DND-41 (cell line): ENCODE data around the gene KCNMA1.

Source experiments
- ATAC-seq: fragments of 200-7000 bp; cut with Tn5 transposase; 3 replicates; pipeline ENCODE4 v1.9.1; 2021; ENCODE audit warnings: low read depth; ENCODE audit not compliant: insufficient read depth
- DNase-seq: peaks from one replicate; pipeline ENCODE4 v3.0.0-alpha.2; 2020
- H2AFZ ChIP-seq: 2 replicates; pipeline ENCODE4 v1.6.0; 2012; ENCODE audit warnings: low read depth, low read length
- H3K27ac ChIP-seq: 2 replicates; pipeline ENCODE4 v1.5.1; 2012; ENCODE audit warnings: low read length, inconsistent platforms
- H3K27me3 ChIP-seq: fragments of 200-600 bp; sonication (generic); 2 replicates; pipeline ENCODE4 v1.6.0; 2012; ENCODE audit warnings: low read length, mild to moderate bottlenecking, inconsistent platforms; ENCODE audit not compliant: insufficient read depth, poor library complexity
- H3K36me3 ChIP-seq: 2 replicates; pipeline ENCODE4 v1.5.1; 2012; ENCODE audit warnings: low read length, inconsistent platforms; ENCODE audit not compliant: insufficient read depth
- H3K4me1 ChIP-seq: 2 replicates; pipeline ENCODE4 v1.5.1; 2012; ENCODE audit warnings: mild to moderate bottlenecking, low read length; ENCODE audit not compliant: insufficient read depth
- H3K4me2 ChIP-seq: 2 replicates; pipeline ENCODE4 v1.6.0; 2012; ENCODE audit warnings: mild to moderate bottlenecking, moderate library complexity, low read length, inconsistent platforms; ENCODE audit not compliant: insufficient read depth
- H3K4me3 ChIP-seq, 2 experiments: fragments of 200-600 bp in 1 of 2; shearing (Covaris generic) in 1 of 2; 2 replicates each; pipeline ENCODE4 v1.5.1; 2012 to 2016; ENCODE audit warnings: inconsistent platforms in 2 of 2, low read length in 2 of 2, mild to moderate bottlenecking in 2 of 2, low read depth in 1 of 2, moderate library complexity in 1 of 2
- H3K79me2 ChIP-seq: 2 replicates; pipeline ENCODE4 v1.6.0; 2012; ENCODE audit warnings: low read length, inconsistent platforms; ENCODE audit not compliant: insufficient read depth
- H3K9ac ChIP-seq: 2 replicates; pipeline ENCODE4 v1.6.0; 2012; ENCODE audit warnings: low read depth, mild to moderate bottlenecking, inconsistent platforms, low read length, moderate library complexity
- H3K9me3 ChIP-seq: 2 replicates; pipeline ENCODE4 v1.5.1; 2012; ENCODE audit warnings: low read length, moderate library complexity, mild to moderate bottlenecking, inconsistent platforms; ENCODE audit not compliant: insufficient read depth, severe bottlenecking
- H4K20me1 ChIP-seq: 2 replicates; pipeline ENCODE4 v1.6.0; 2012; ENCODE audit warnings: low read length; ENCODE audit not compliant: insufficient read depth
- CTCF ChIP-seq: IDR thresholded peaks from 2 replicates; pipeline ENCODE4 v1.5.1; 2012; ENCODE audit warnings: borderline replicate concordance, low read length, moderate library complexity, mild to moderate bottlenecking; ENCODE audit not compliant: poor library complexity, severe bottlenecking; ENCODE audit errors: extremely low read depth
- EZH2 ChIP-seq: IDR thresholded peaks from 3 replicates; pipeline ENCODE4 v1.6.1; 2012; ENCODE audit warnings: borderline replicate concordance, low read depth, mild to moderate bottlenecking, moderate library complexity, low read length, inconsistent platforms; ENCODE audit not compliant: severe bottlenecking

Gene KCNMA1

GRCh38 chr10:77077316-77077945 is 560.2 kb downstream of the KCNMA1 start:
- Histone ChIP-seq H3K9ac (no peak overlapping the region), H3K36me3 (no peaks in the 10 kb centered on the region), H3K4me1 (no peaks in the 10 kb centered on the region), H3K27me3 (peaks cover 4% of the 10 kb centered on the region), H3K27ac (no peak overlapping the region), H4K20me1 (no peaks in the 10 kb centered on the region), H3K9me3 (no peaks in the 10 kb centered on the region), H3K4me2 (no peak overlapping the region), H3K4me3 (no peak overlapping the region), H3K79me2 (no peaks in the 10 kb centered on the region), H2AFZ (no peak overlapping the region)
- no peak for ATAC-seq
- no peak for DNase-seq
- TF ChIP-seq CTCF (no peak), EZH2 (no peak)

GRCh38 chr10:77075926-77076325 is 561.7 kb downstream of the KCNMA1 start:
- no peak overlapping the region for H2AFZ ChIP-seq
- TF ChIP-seq CTCF: no peak
- no peak for TF ChIP-seq EZH2
- no peak overlapping the region for H3K4me2 ChIP-seq
- H3K27me3 ChIP-seq: peaks cover 4% of the 10 kb centered on the region
- H3K4me1 ChIP-seq: no peaks in the 10 kb centered on the region
- no peak overlapping the region for H3K4me3 ChIP-seq
- H3K27ac ChIP-seq: no peak overlapping the region
- H3K9me3 ChIP-seq: no peaks in the 10 kb centered on the region
- no peak for DNase-seq
- no peak overlapping the region for H3K9ac ChIP-seq
- no peak for ATAC-seq
- H3K79me2 ChIP-seq: no peaks in the 10 kb centered on the region
- no peaks in the 10 kb centered on the region for H4K20me1 ChIP-seq
- H3K36me3 ChIP-seq: no peaks in the 10 kb centered on the region

- H3K4me3 ChIP-seq: no peak overlapping the region
- DNase-seq (no peak), ATAC-seq (no peak)
- H4K20me1 ChIP-seq: no peaks in the 10 kb centered on the region
- H3K4me2 ChIP-seq: no peak overlapping the region
- H2AFZ ChIP-seq: no peak overlapping the region
- no peaks in the 10 kb centered on the region for H3K79me2 ChIP-seq
- no peaks in the 10 kb centered on the region for H3K27me3 ChIP-seq
- H3K27ac ChIP-seq: no peak overlapping the region
- no peaks in the 10 kb centered on the region for H3K4me1 ChIP-seq
- H3K9me3 ChIP-seq: no peaks in the 10 kb centered on the region
- no peak overlapping the region for H3K9ac ChIP-seq
- no peaks in the 10 kb centered on the region for H3K36me3 ChIP-seq
- no peak for TF ChIP-seq CTCF
- no peak for TF ChIP-seq EZH2
Observed at GRCh38 chr10:77074104-77074624, 563.4 kb downstream of the KCNMA1 start.
